Prostate gland (tissue), 2 donors: ENCODE results near the gene TOP1.

Source experiments
- CTCF ChIP-seq, 4 experiments: fragments of 200-600 bp in 2 of 4; fragments of 450-650 bp in 2 of 4; sonication (generic) in 2 of 4; IDR thresholded peaks; 1 replicate in 3 of 4; 2 replicates in 1 of 4; pipeline ENCODE4 v1.5.1; 2016 to 2019; ENCODE audit warnings: antibody characterized with exemption in 4 of 4, mild to moderate bottlenecking in 2 of 4, moderate library complexity in 2 of 4
- POLR2A ChIP-seq: fragments of 450-650 bp; IDR thresholded peaks from one replicate; pipeline ENCODE4 v1.6.1; 2016; ENCODE audit warnings: antibody characterized with exemption, mild to moderate bottlenecking
- POLR2AphosphoS5 ChIP-seq: sonication (generic); formaldehyde crosslinking; IDR thresholded peaks from one replicate; pipeline ENCODE4 v1.6.1; 2017; ENCODE audit warnings: antibody characterized with exemption

GRCh38 chr20:41054070-41054846 is 25.6 kb downstream of the TOP1 start:
- no peak for TF ChIP-seq CTCF (IDR thresholded peaks at IDR 0.05)
- TF ChIP-seq POLR2A = no peak
- TF ChIP-seq POLR2AphosphoS5 = no peak
